ENCODE results near the gene RPLP2.

Gene RPLP2

DNA sequence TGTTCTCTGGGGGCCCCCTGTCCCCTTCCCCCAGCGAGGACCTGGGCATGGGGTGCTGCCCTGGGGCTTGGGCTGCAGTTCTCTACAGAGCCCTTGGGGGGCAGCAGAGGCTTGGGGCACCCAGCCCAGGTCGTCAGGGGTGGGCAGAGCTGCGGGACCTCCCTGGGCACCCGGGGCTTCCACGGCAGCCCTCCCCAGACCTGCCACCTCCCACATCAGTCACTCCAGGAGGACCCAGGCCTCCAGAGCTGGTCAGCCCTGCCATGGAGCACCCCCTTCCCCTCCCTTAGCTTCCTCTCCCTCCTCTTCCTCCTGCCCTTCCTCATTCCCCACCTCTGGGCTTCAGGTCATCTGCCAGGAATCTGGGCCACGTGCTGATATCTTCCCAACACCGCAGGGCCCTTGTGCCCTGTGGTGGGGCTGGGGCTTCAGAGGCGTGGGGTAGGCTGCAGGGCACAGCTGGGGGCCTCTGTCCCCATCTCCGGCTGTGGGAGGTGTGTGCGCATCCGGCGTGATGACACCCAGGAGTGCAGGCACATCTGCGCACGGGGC is 38.7 kb downstream of the RPLP2 start:
- Histone ChIP-seq H3K27ac (ENCODE audit: extremely low read depth, low read depth, low read length) (no peak overlapping the region), H3K4me1 (ENCODE audit: control insufficient read depth, insufficient read depth, low read length) (0 out of 2 replicates have a peak, but pooled peaks cover 6% of the 10 kb centered on the region), H3K4me3 (ENCODE audit: low read depth, low read length) (no peak overlapping the region), H3K36me3 (ENCODE audit: control insufficient read depth in 2 of 2, insufficient read depth in 1 of 2, low read length in 2 of 2) (no peaks in the 10 kb centered on the region), H3K9me3 (ENCODE audit: control insufficient read depth, insufficient read depth, low read depth, low read length) (no peaks in the 10 kb centered on the region)
- CTCF ChIA-PET = interaction anchor here (0.7 to 1.8 kb wide), 11 partner anchors 9 to 203 kb away, joined by 3 to 10 read pairs (median 3); no protein-coding TSS in a partner anchor
- POLR2A ChIA-PET = interaction anchor here (0.6 to 1.1 kb wide), 3 partner anchors 8 to 47 kb away, joined by 3 read pairs; no protein-coding TSS in a partner anchor
- TF ChIP-seq ZNF639 (tag by site-specific recombination; IDR thresholded peaks at IDR 0.05) = no peak
- TF ChIP-seq SP2 (tag by site-specific recombination; IDR thresholded peaks at IDR 0.05) = peak; percentile 38
- TF ChIP-seq ZFP3 (tag by site-specific recombination; IDR thresholded peaks at IDR 0.05; ENCODE audit: low read depth) = no peak
- TF ChIP-seq ZNF24 (tag by site-specific recombination; IDR thresholded peaks at IDR 0.05) = no peak
- TF ChIP-seq, protein P1, sequence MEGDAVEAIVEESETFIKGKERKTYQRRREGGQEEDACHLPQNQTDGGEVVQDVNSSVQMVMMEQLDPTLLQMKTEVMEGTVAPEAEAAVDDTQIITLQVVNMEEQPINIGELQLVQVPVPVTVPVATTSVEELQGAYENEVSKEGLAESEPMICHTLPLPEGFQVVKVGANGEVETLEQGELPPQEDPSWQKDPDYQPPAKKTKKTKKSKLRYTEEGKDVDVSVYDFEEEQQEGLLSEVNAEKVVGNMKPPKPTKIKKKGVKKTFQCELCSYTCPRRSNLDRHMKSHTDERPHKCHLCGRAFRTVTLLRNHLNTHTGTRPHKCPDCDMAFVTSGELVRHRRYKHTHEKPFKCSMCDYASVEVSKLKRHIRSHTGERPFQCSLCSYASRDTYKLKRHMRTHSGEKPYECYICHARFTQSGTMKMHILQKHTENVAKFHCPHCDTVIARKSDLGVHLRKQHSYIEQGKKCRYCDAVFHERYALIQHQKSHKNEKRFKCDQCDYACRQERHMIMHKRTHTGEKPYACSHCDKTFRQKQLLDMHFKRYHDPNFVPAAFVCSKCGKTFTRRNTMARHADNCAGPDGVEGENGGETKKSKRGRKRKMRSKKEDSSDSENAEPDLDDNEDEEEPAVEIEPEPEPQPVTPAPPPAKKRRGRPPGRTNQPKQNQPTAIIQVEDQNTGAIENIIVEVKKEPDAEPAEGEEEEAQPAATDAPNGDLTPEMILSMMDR (tag by site-specific recombination; IDR thresholded peaks at IDR 0.05) = peak; percentile 64
- no peak for TF ChIP-seq PRDM1 (tag by site-specific recombination; IDR thresholded peaks at IDR 0.05)
- no peak for TF ChIP-seq ZNF155 (tag by site-specific recombination; IDR thresholded peaks at IDR 0.05)
- TF ChIP-seq ZBTB8A (tag by site-specific recombination; IDR thresholded peaks at IDR 0.05) = 0 out of 2 replicates have a peak, but pooled peaks have one; percentile 19
- TF ChIP-seq GLIS1 (tag by site-specific recombination; IDR thresholded peaks at IDR 0.05) = peak; percentile 92
- TF ChIP-seq ZBTB48 (tag by site-specific recombination; IDR thresholded peaks at IDR 0.05) = 0 out of 2 replicates have a peak, but pooled peaks have one; percentile 27
- TF ChIP-seq ZNF404 (tag by site-specific recombination; IDR thresholded peaks at IDR 0.05) = no peak
- 0 out of 2 replicates have a peak, but pooled peaks have one; percentile 21 for TF ChIP-seq ZNF366 (tag by site-specific recombination; conservative IDR thresholded peaks at IDR 0.05)
- no peak for TF ChIP-seq ZNF132 (tag by site-specific recombination; IDR thresholded peaks at IDR 0.05; ENCODE audit: borderline replicate concordance)
- peak; percentile 93 for TF ChIP-seq ZIC2 (tag by site-specific recombination; IDR thresholded peaks at IDR 0.05)
- peak; percentile 16; the same call in 1 of the 2 replicates for TF ChIP-seq ZBTB10 (tag by site-specific recombination; IDR thresholded peaks at IDR 0.05)
- TF ChIP-seq ZNF660 (tag by site-specific recombination; IDR thresholded peaks at IDR 0.05) = no peak
- TF ChIP-seq GLIS2 (tag by site-specific recombination; IDR thresholded peaks at IDR 0.05) = peak; percentile 80
- TF ChIP-seq ZNF747 (tag by site-specific recombination; IDR thresholded peaks at IDR 0.05) = no peak
- peak; percentile 59; the same call in 1 of the 2 replicates for TF ChIP-seq ZBTB7A (tag by site-specific recombination; IDR thresholded peaks at IDR 0.05; ENCODE audit: low read depth)
- TF ChIP-seq ZNF19 (tag by site-specific recombination; IDR thresholded peaks at IDR 0.05; ENCODE audit: low read depth) = no peak
- TF ChIP-seq ZNF830 (tag by site-specific recombination; IDR thresholded peaks at IDR 0.05; ENCODE audit: low read depth) = no peak
- TF ChIP-seq ZNF654 (tag by site-specific recombination; IDR thresholded peaks at IDR 0.05; ENCODE audit: low read depth) = peak; percentile 33
- TF ChIP-seq ZNF239 (tag by site-specific recombination; IDR thresholded peaks at IDR 0.05) = no peak
- TF ChIP-seq ZBTB20 (tag by site-specific recombination; IDR thresholded peaks at IDR 0.05) = no peak
- TF ChIP-seq, protein P2, sequence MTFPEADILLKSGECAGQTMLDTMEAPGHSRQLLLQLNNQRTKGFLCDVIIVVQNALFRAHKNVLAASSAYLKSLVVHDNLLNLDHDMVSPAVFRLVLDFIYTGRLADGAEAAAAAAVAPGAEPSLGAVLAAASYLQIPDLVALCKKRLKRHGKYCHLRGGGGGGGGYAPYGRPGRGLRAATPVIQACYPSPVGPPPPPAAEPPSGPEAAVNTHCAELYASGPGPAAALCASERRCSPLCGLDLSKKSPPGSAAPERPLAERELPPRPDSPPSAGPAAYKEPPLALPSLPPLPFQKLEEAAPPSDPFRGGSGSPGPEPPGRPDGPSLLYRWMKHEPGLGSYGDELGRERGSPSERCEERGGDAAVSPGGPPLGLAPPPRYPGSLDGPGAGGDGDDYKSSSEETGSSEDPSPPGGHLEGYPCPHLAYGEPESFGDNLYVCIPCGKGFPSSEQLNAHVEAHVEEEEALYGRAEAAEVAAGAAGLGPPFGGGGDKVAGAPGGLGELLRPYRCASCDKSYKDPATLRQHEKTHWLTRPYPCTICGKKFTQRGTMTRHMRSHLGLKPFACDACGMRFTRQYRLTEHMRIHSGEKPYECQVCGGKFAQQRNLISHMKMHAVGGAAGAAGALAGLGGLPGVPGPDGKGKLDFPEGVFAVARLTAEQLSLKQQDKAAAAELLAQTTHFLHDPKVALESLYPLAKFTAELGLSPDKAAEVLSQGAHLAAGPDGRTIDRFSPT (tag by site-specific recombination; IDR thresholded peaks at IDR 0.05) = 0 out of 2 replicates have a peak, but pooled peaks have one; percentile 23
- peak; percentile 34; the same call in 1 of the 2 replicates for TF ChIP-seq KLF8 (tag by site-specific recombination; IDR thresholded peaks at IDR 0.05)
- TF ChIP-seq ZNF423 (tag by site-specific recombination; IDR thresholded peaks at IDR 0.05) = peak; percentile 60; the same call in 1 of the 2 replicates
- no peak for TF ChIP-seq KLF1 (tag by site-specific recombination; IDR thresholded peaks at IDR 0.05)
- no peak for TF ChIP-seq ZBTB21 (tag by site-specific recombination; IDR thresholded peaks at IDR 0.05)
- no peak for TF ChIP-seq ZNF335 (tag by site-specific recombination; conservative IDR thresholded peaks at IDR 0.05)
- peak; percentile 14; the same call in 1 of the 2 replicates for TF ChIP-seq SP3 (tag by site-specific recombination; IDR thresholded peaks at IDR 0.05)

All from HEK293 (cell line).